HG02623 (cell line): Measurements from ENCODE around the gene ZNF223.

ENCODE experiments used
- ATAC-seq: cut with Tn5 transposase; IDR thresholded peaks from one replicate; pipeline ENCODE4 v1.9.1; 2021; ENCODE audit warnings: moderate library complexity; ENCODE audit not compliant: unreplicated experiment

The ZNF223 gene

DNA sequence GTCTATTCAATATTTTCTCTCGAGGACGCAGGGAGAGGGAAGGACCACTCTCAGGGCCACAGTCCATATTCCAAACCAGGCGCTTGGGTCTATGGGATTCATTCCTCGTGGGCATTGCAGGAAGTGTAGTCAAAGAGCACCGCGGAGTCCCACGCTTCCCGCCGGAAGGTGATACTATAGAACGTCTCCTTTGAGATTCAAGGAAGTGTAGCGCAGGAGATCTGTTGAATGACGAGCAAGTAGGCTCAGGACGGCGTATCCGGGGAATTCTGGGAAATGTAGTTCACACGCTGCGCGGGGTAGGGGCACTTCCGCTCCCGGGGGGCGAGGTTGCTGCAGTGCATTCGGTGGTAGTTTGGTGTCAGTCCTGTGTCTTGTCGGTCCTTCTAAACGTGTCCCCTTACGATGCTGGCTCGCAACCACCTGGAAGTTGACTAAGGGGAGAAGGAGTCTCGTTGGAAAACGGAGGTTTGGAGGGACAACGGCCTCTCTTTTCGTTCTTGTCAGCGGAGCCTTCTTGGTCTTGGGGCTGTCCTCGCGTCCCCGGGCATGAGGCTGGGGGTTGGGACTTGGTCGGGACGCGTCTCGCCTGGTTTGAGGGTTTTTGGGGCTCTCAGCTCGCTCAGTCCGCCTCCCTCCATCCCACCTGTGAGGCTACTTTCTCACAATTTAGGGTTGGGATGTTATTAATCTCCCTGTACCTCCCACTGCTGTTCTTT lies 20.1 kb downstream of the ZNF223 start, which contains the start of gene ZNF284:
Gene ZNF284 (plus strand): TSS at position 336 of the 719 bp plus-strand sequence. CDS start 4,231 bp downstream, outside the sequence.
- ATAC-seq = peak; percentile 88

DNA sequence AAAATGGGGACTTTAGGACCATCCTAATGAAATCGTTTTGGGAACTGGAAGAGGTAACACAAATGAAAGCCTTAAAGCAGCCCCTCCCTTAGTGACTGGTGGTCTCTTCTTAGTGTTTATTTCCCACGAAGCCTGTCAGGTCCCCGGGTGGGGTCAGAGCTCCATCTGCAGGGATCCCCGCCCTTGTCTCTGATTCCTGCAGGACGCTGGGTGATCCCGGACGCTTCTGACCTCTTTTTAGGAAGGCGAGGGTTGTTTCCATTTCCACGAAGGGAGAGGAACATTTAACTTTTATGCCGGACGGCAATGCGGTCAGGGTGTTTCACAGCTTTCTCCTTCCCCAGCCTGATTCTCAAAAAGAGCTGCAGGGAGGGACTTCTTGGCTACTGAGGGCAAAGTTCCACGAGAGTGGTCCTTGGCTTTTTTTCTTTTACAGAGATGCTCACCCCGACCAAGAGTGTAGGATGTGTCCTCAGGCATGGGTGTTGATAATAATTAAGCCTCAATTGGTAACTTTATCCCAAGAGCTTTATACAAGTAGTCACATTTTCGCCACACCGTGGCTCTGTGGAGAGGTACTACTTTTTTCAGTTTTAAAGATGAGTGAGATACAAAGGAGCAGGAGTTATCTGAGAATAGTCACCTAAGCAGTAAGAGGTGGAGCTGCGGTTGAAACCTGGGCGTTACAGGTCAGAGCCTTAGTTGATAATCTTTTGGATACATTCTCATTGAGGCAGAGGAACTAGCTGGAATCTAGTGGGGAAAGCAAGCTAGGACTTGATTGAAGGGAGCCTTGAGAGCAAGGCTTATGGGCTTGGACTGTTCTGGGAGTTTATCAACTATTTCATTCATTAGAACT lies 20.9 kb downstream of the ZNF223 start:
- no peak for ATAC-seq

- ATAC-seq = no peak
Observed at GRCh38 chr19:44076325-44076724, 24.5 kb downstream of the ZNF223 start.

DNA sequence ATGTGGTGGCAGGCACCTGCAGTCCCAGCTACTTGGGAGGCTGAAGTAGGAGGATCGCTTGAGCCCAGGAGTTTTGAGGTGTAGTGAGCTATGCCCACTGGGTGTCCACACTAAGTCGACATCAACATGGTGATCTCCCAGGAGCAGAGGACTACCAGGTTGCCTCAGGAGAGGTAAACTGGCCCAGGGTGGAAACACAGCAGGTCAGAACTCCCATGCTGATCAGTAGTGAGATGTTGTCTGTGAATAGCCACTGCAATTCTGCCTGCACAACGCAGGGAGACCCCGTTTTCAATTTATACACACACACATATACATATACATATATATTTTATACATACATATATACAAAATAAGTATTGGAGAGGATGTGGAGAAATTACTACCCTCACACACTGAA lies 40.3 kb downstream of the ZNF223 start:
- no peak for ATAC-seq

DNA sequence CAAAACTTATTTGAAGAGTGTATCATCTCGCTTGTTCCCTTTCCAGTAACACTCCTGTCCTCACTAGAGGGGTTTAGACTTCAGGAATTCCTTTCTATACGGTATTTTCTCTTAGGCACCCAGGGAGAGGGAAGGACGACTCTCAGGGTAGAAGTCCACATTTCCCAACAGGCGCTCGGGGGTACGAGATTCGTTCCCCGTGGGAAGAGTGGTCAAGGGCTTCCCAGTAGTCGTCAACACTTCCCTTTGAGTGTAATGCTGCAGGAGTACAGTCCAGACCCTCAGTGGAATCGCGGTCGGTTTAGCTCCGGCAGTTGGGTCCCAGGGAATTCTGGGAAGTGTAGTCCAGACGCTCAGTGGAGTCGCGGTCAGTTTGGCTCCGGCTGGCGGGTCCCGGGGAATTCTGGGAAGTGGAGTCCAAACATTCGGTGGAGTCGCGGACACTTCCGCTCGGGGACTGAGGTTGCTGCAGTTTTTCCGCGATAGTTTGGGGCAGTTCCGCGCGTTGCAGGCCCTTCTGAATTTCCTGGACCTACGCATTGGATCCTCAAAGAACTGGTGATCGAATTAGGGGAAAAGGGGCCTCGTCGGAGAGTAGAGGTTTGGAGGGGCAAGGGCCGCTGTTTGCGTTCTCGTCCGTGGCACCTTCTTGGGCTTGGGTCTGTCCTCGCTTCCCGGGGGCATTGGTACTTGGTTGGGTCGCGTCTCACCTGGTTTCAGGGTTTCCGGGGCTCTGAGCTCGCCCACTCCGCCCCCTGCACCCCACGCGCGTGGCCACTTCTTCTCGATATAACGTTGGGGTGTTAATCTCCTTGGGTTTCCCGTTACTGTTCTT lies 42.3 kb downstream of the ZNF223 start, which contains the start of gene ZNF224:
Gene ZNF224 (plus strand): TSS at position 431 of the 835 bp plus-strand sequence. CDS start 3,513 bp downstream, outside the sequence.
- ATAC-seq = peak; percentile 83

- no peak for ATAC-seq
Observed at GRCh38 chr19:44107751-44108150, 55.9 kb downstream of the ZNF223 start.

DNA sequence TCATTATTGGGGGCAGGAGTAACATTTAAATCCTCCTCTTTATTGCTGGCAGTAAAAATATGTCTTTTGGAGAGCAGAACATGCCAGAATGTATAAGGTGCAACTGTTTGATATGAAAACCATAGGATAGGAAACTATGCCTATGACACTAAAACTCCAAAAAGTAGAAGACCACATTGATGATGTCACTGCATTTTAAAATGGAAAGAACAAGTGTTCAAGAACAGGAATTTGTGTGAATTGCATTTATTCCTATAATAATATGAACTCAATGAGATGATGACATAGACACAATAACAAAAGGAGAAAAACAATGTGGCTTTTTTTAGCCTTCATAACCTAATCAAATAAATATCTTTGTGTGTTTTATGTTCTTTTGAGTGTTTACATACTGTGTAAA lies 57.6 kb downstream of the ZNF223 start:
- ATAC-seq = no peak

DNA sequence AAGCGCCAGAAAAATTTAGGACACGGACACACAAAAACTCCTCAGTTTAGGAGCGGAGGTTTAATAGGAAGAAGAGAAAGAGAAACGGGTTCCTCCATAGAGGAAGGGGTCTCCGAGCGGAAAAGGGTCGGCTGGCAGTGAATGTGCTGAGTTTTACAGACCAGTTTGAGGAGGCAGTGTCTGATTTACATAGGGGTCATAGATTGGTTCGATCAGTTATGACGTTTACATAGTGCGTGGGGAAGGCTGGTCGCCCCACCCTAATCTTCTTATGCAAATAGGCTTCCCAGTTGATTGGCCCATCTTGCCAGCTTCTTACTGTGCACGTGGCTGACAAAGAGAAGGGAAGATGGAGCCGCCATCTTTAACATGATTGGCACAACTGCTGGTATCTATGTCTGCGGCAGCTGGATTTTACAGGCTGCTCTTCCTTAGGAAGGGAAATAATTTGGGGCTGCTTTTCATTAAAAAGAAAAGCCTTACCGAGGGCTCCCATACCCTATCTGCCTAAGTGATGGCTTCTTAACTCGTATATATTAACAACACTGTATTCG lies 60.2 kb downstream of the ZNF223 start:
- ATAC-seq = no peak

DNA sequence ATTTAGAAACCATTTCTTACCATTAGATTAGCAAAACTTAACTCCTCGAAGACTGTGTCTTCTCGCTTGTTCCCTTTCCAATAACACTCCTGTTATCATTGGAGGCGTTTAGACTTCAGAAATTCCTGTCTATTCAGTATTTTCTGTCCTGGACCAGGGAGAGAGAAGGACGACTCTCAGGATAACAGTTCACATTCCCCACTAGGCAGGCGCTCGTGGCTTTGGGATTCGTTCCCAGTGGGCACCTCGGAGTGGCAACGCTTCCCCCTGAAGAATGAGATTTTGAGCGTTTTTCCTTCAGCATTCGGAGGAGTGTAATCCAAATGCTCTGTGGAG lies 60.9 kb downstream of the ZNF223 start:
- ATAC-seq = no peak

GRCh38 chr19:44113138-44113783 lies 61.4 kb downstream of the ZNF223 start, which contains the start of gene ZNF225:
TSS of gene ZNF225 (plus strand) at chr19:44113399. CDS start at chr19:44115828, 2,429 bp downstream.
- ATAC-seq = peak; percentile 93

- no peak for ATAC-seq
Observed at GRCh38 chr19:44113784-44114390, 62.1 kb downstream of the ZNF223 start.
